HepG2 (cell line): Measurements from ENCODE around the gene MC1R. TPM values are rescaled to one million over a fixed set of nuclear protein-coding genes. Genes with fewer than 3 reads are reported as not detected.

Source experiments
- CAMTA2 ChIP-seq: sonication (generic); formaldehyde crosslinking; IDR thresholded peaks from 2 replicates; pipeline ENCODE4 v1.4.0; 2020; ENCODE audit warnings: mild to moderate bottlenecking, missing genetic modification reagents, borderline replicate concordance
- CREB1 ChIP-seq, 2 experiments: fragments of 450-650 bp in 1 of 2; IDR thresholded peaks; 2 replicates each; pipeline ENCODE4 v1.6.1; 2016 to 2017; ENCODE audit warnings: control low read depth in 1 of 2, mild to moderate bottlenecking in 1 of 2, missing compliant biosample characterization in 1 of 2, missing genetic modification characterization in 1 of 2
- DMAP1 ChIP-seq: IDR thresholded peaks from 2 replicates; pipeline ENCODE4 v1.6.1; 2016
- FOXC1 ChIP-seq: sonication (generic); formaldehyde crosslinking; IDR thresholded peaks from 2 replicates; pipeline ENCODE4 v1.8.0; 2022; ENCODE audit warnings: mild to moderate bottlenecking, missing genetic modification reagents, borderline replicate concordance
- GATA4 ChIP-seq: sonication (generic); IDR thresholded peaks from 2 replicates; pipeline ENCODE4 v1.6.1; 2016; ENCODE audit warnings: antibody characterized with exemption, low read depth, borderline replicate concordance
- HNRNPLL ChIP-seq: fragments of 200-400 bp; formaldehyde crosslinking; IDR thresholded peaks from 2 replicates; pipeline ENCODE4 v1.6.1; 2017; ENCODE audit warnings: mild to moderate bottlenecking, low read depth, low read length; ENCODE audit not compliant: poor library complexity, severe bottlenecking
- KLF12 ChIP-seq: sonication (generic); formaldehyde crosslinking; IDR thresholded peaks from 2 replicates; pipeline ENCODE4 v1.4.0; 2020; ENCODE audit warnings: missing genetic modification reagents, borderline replicate concordance
- MTF1 ChIP-seq: sonication (generic); formaldehyde crosslinking; IDR thresholded peaks from 2 replicates; pipeline ENCODE4 v1.5.0; 2020; ENCODE audit warnings: missing genetic modification reagents
- MYNN ChIP-seq: sonication (generic); formaldehyde crosslinking; IDR thresholded peaks from 2 replicates; pipeline ENCODE4 v1.4.0; 2020; ENCODE audit warnings: mild to moderate bottlenecking, low read depth, missing genetic modification reagents
- MZF1 ChIP-seq: sonication (generic); formaldehyde crosslinking; IDR thresholded peaks from 2 replicates; pipeline ENCODE4 v1.8.1; 2023; ENCODE audit warnings: mild to moderate bottlenecking, missing genetic modification reagents, borderline replicate concordance
- POLR2G ChIP-seq: fragments of 200-400 bp; formaldehyde crosslinking; IDR thresholded peaks from 2 replicates; pipeline ENCODE4 v1.6.1; 2018; ENCODE audit warnings: mild to moderate bottlenecking, low read depth, low read length, moderate library complexity
- RNF2 ChIP-seq: fragments of 450-650 bp; conservative IDR thresholded peaks from 2 replicates; pipeline ENCODE4 v1.6.1; 2016; ENCODE audit warnings: low read depth
- SNAPC2 ChIP-seq: sonication (generic); formaldehyde crosslinking; IDR thresholded peaks from 2 replicates; pipeline ENCODE4 v1.8.1; 2022; ENCODE audit warnings: mild to moderate bottlenecking, missing genetic modification reagents
- ZFP82 ChIP-seq: sonication (generic); formaldehyde crosslinking; IDR thresholded peaks from 2 replicates; pipeline ENCODE4 v1.5.1; 2020; ENCODE audit warnings: mild to moderate bottlenecking, missing genetic modification reagents, borderline replicate concordance
- ZNF275 ChIP-seq: sonication (generic); formaldehyde crosslinking; IDR thresholded peaks from 2 replicates; pipeline ENCODE4 v1.8.0; 2022; ENCODE audit warnings: missing genetic modification reagents, mild to moderate bottlenecking, inconsistent platforms, borderline replicate concordance
- ZNF580 ChIP-seq: IDR thresholded peaks from 2 replicates; pipeline ENCODE4 v1.6.1; 2016; ENCODE audit warnings: low read depth, borderline replicate concordance
- ZNF713 ChIP-seq: sonication (generic); formaldehyde crosslinking; IDR thresholded peaks from 2 replicates; pipeline ENCODE4 v1.4.0; 2020; ENCODE audit warnings: mild to moderate bottlenecking, missing genetic modification reagents
- ZNF780A ChIP-seq: sonication (generic); formaldehyde crosslinking; IDR thresholded peaks from 2 replicates; pipeline ENCODE4 v1.8.0; 2022; ENCODE audit warnings: mild to moderate bottlenecking, missing genetic modification reagents, moderate library complexity
- polyA plus RNA-seq, 8 experiments: library from polyadenylated mRNA; depleted of rRNA in 3 of 8; stranded (reverse) in 7 of 8; unstranded in 1 of 8; fragments of >200 nt; fragmentation: Illumina TruSeq in 4 of 8; extraction: Trizol in 4 of 8; gene quantifications; 2 replicates each; pipeline versions ENCODE4 v1.2.1 to v1.2.3, GENCODE V29; 2011 to 2016; ENCODE audit warnings: low read depth in 4 of 8, missing spikeins in 1 of 8, mixed read lengths in 1 of 8; ENCODE audit not compliant: insufficient read depth in 1 of 8
- total RNA-seq, 5 experiments: library from RNA; depleted of rRNA; stranded (reverse); fragments of >200 nt; fragmentation: Illumina TruSeq; extraction: Trizol; gene quantifications; 2 replicates each; pipeline ENCODE4 v1.2.3, GENCODE V29; 2016; ENCODE audit warnings: low read depth in 1 of 5
- TF ChIP-seq, protein P1 (sequence below): sonication (generic); formaldehyde crosslinking; IDR thresholded peaks from 2 replicates; pipeline ENCODE4 v1.4.0; 2020; ENCODE audit warnings: missing genetic modification reagents
- TF ChIP-seq, protein P2 (sequence below): fragments of 450-650 bp; IDR thresholded peaks from 2 replicates; pipeline ENCODE4 v1.6.1; 2017
- TF ChIP-seq, protein P3 (sequence below): sonication (generic); formaldehyde crosslinking; IDR thresholded peaks from 2 replicates; pipeline ENCODE4 v1.9.0; 2021; ENCODE audit warnings: missing genetic modification reagents, borderline replicate concordance

The MC1R gene
- total and polyA plus RNA-seq, 2 of the 13 experiments (the other 11 are each of a cell fraction or from before 2014, with no cell fraction given): 9.1 to 14.8 TPM

DNA sequence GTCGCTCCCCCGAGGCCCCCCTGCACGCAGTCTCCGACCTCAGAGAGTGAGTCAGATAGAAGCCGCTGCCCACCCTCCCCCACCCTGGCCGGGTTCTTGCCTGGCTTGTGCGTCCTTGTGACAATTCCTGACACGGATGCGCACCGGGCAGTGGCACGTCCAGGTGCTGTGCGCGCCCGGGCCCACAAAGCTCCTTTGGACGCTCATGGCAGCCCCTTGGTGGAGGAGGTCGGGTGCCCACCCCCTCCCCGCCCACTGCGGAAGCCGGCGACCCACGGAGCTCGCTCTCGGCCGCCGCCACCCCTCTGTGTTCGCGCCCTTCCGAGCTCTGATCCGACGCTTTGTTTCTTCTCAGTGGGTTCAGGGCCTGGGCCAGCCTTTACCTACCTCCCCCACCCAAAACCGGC, 3.8 kb downstream of the MC1R start (continued):
- TF ChIP-seq ZNF713: no peak
- no peak for TF ChIP-seq ZNF275 (CRISPR knock-in tag)
- TF ChIP-seq SNAPC2: no peak; the same call in 1 of the 2 replicates
- 0 out of 2 replicates have a peak, but pooled peaks have one; percentile 67 for TF ChIP-seq MZF1 (CRISPR knock-in tag)
- TF ChIP-seq DMAP1: 0 out of 2 replicates have a peak, but pooled peaks have one; percentile 8
- no peak; the same call in 1 of the 2 replicates for TF ChIP-seq MYNN
- peak; percentile 20; the same call in 1 of the 2 replicates for TF ChIP-seq GATA4
- no peak; the same call in 1 of the 2 replicates for TF ChIP-seq FOXC1
- no peak for TF ChIP-seq POLR2G
- TF ChIP-seq, protein P1, sequence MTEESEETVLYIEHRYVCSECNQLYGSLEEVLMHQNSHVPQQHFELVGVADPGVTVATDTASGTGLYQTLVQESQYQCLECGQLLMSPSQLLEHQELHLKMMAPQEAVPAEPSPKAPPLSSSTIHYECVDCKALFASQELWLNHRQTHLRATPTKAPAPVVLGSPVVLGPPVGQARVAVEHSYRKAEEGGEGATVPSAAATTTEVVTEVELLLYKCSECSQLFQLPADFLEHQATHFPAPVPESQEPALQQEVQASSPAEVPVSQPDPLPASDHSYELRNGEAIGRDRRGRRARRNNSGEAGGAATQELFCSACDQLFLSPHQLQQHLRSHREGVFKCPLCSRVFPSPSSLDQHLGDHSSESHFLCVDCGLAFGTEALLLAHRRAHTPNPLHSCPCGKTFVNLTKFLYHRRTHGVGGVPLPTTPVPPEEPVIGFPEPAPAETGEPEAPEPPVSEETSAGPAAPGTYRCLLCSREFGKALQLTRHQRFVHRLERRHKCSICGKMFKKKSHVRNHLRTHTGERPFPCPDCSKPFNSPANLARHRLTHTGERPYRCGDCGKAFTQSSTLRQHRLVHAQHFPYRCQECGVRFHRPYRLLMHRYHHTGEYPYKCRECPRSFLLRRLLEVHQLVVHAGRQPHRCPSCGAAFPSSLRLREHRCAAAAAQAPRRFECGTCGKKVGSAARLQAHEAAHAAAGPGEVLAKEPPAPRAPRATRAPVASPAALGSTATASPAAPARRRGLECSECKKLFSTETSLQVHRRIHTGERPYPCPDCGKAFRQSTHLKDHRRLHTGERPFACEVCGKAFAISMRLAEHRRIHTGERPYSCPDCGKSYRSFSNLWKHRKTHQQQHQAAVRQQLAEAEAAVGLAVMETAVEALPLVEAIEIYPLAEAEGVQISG: no peak
- no peak for TF ChIP-seq MTF1 (CRISPR knock-in tag)
- TF ChIP-seq, protein P2, sequence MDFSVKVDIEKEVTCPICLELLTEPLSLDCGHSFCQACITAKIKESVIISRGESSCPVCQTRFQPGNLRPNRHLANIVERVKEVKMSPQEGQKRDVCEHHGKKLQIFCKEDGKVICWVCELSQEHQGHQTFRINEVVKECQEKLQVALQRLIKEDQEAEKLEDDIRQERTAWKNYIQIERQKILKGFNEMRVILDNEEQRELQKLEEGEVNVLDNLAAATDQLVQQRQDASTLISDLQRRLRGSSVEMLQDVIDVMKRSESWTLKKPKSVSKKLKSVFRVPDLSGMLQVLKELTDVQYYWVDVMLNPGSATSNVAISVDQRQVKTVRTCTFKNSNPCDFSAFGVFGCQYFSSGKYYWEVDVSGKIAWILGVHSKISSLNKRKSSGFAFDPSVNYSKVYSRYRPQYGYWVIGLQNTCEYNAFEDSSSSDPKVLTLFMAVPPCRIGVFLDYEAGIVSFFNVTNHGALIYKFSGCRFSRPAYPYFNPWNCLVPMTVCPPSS: no peak
- no peak for TF ChIP-seq ZNF580 (CRISPR knock-in tag)
- TF ChIP-seq CAMTA2 (CRISPR knock-in tag): no peak; the same call in none of the 2 replicates
- TF ChIP-seq HNRNPLL: peak; percentile 48
- peak; percentile 27; the same call in 1 of the 2 replicates for TF ChIP-seq KLF12 (CRISPR knock-in tag)
- no peak for TF ChIP-seq ZNF780A
- no peak for TF ChIP-seq CREB1 (IDR thresholded peaks at IDR 0.05)
- no peak for TF ChIP-seq CREB1 (CRISPR knock-in tag; IDR thresholded peaks at IDR 0.05)
- no peak for TF ChIP-seq RNF2
- TF ChIP-seq, protein P3, sequence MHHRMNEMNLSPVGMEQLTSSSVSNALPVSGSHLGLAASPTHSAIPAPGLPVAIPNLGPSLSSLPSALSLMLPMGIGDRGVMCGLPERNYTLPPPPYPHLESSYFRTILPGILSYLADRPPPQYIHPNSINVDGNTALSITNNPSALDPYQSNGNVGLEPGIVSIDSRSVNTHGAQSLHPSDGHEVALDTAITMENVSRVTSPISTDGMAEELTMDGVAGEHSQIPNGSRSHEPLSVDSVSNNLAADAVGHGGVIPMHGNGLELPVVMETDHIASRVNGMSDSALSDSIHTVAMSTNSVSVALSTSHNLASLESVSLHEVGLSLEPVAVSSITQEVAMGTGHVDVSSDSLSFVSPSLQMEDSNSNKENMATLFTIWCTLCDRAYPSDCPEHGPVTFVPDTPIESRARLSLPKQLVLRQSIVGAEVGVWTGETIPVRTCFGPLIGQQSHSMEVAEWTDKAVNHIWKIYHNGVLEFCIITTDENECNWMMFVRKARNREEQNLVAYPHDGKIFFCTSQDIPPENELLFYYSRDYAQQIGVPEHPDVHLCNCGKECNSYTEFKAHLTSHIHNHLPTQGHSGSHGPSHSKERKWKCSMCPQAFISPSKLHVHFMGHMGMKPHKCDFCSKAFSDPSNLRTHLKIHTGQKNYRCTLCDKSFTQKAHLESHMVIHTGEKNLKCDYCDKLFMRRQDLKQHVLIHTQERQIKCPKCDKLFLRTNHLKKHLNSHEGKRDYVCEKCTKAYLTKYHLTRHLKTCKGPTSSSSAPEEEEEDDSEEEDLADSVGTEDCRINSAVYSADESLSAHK (CRISPR knock-in tag): no peak
- peak; percentile 90 for TF ChIP-seq ZFP82 (CRISPR knock-in tag)
